Prostate gland (tissue), 2 donors: Measurements from ENCODE around the gene NCBP2L. TPM values are rescaled to one million over a fixed set of nuclear protein-coding genes. Genes with fewer than 3 reads are reported as not detected.

Source experiments
- DNase-seq: peaks from one replicate; pipeline ENCODE4 v3.0.0-alpha.2; 2019; ENCODE audit warnings: low spot score
- H3K27ac ChIP-seq, 2 donors: fragments of 200-600 bp; sonication (generic); 2 replicates each; pipeline ENCODE4 v1.5.1; 2017 to 2019
- H3K27me3 ChIP-seq: fragments of 200-600 bp; sonication (generic); replicated peaks from 2 replicates; pipeline ENCODE4 v1.5.1; 2019; ENCODE audit not compliant: insufficient read depth
- H3K36me3 ChIP-seq, 2 donors: fragments of 200-600 bp; sonication (generic); 1 replicate in 1 of 2; 2 replicates in 1 of 2; pipeline versions ENCODE4 v1.5.1 to v1.8.1; 2017 to 2019
- H3K4me1 ChIP-seq: fragments of 200-600 bp; sonication (generic); replicated peaks from 2 replicates; pipeline ENCODE4 v1.5.1; 2019
- H3K4me3 ChIP-seq, 2 donors: fragments of 200-600 bp; sonication (generic); 2 replicates each; pipeline ENCODE4 v1.5.1; 2017 to 2019
- H3K9me3 ChIP-seq: fragments of 200-600 bp; sonication (generic); 2 replicates; pipeline ENCODE4 v1.5.1; 2017
- CTCF ChIP-seq, 4 experiments: fragments of 200-600 bp in 2 of 4; fragments of 450-650 bp in 2 of 4; sonication (generic) in 2 of 4; IDR thresholded peaks; 1 replicate in 3 of 4; 2 replicates in 1 of 4; pipeline ENCODE4 v1.5.1; 2016 to 2019; ENCODE audit warnings: antibody characterized with exemption in 4 of 4, mild to moderate bottlenecking in 2 of 4, moderate library complexity in 2 of 4
- POLR2A ChIP-seq: fragments of 450-650 bp; IDR thresholded peaks from one replicate; pipeline ENCODE4 v1.6.1; 2016; ENCODE audit warnings: antibody characterized with exemption, mild to moderate bottlenecking
- POLR2AphosphoS5 ChIP-seq: sonication (generic); formaldehyde crosslinking; IDR thresholded peaks from one replicate; pipeline ENCODE4 v1.6.1; 2017; ENCODE audit warnings: antibody characterized with exemption
- WGBS: methylation state at CpG from one replicate; pipeline ENCODE4 v1.1.5; 2018; 5-methylcytosine and 5-hydroxymethylcytosine counted together
- intact Hi-C: fragments of 100-400 bp; cut with DNase I; formaldehyde crosslinking; loops from one replicate; pipeline ENCODE4 v1.14.2; 2022
- total RNA-seq, 2 donors: library from RNA; depleted of rRNA; stranded (reverse); fragments of >200 nt; gene quantifications; one replicate each; pipeline ENCODE4 v1.1.0, GENCODE V29; 2016

The NCBP2L gene
- total RNA-seq, 2 donors from 2014 or later, result 1.2 TPM; not detected in 1

GRCh38 chrX:107773906-107774435, 3.6 kb upstream of the NCBP2L start:
- H3K4me3 ChIP-seq, result peak overlapping the region; percentile 38 to 47
- intact Hi-C loops, result loop anchor here (2.0 to 10.0 kb wide), 2 partner anchors 55 to 769 kb away; partner anchors contain the start of gene MORC4
- peak overlapping the region; percentile 88 to 90 for H3K27ac ChIP-seq
- 84% methylated on average over 9 of the region's 9 CpGs for WGBS
- no peaks in the 10 kb centered on the region for H3K27me3 ChIP-seq
- no peaks in the 10 kb centered on the region for H3K36me3 ChIP-seq
- TF ChIP-seq POLR2AphosphoS5 (no peak), CTCF (IDR thresholded peaks at IDR 0.05) (no peak), POLR2A (no peak)
- H3K4me1 ChIP-seq, result no peaks in the 10 kb centered on the region
- no peaks in the 10 kb centered on the region for H3K9me3 ChIP-seq
- no peak for DNase-seq

GRCh38 chrX:107775000-107775733, 2.4 kb upstream of the NCBP2L start:
- Histone ChIP-seq H3K27ac (peak overlapping the region; percentile 88 to 90), H3K4me1 (no peaks in the 10 kb centered on the region), H3K9me3 (no peaks in the 10 kb centered on the region), H3K27me3 (no peaks in the 10 kb centered on the region), H3K36me3 (no peaks in the 10 kb centered on the region), H3K4me3 (peak overlapping the region; percentile 38 to 47)
- no peak for DNase-seq
- intact Hi-C loops, result loop anchor here (2.0 to 10.0 kb wide), 4 partner anchors 56 to 770 kb away; partner anchors contain the start of gene MORC4
- 3% methylated on average over 19 of the region's 40 CpGs for WGBS
- TF ChIP-seq POLR2AphosphoS5, result peak; percentile 62
- TF ChIP-seq POLR2A, result no peak
- no peak for TF ChIP-seq CTCF (IDR thresholded peaks at IDR 0.05)

GRCh38 chrX:107775734-107776511, 1.6 kb upstream of the NCBP2L start, which contains the start of gene TSC22D3:
TSC22D3 (minus strand) TSS chrX:107775787; CDS start chrX:107775419, 368 bp downstream.
- intact Hi-C loops, result loop anchor here (2.0 to 10.0 kb wide), 4 partner anchors 57 to 771 kb away; partner anchors contain the start of gene MORC4

More at GRCh38 chrX:107775734-107776511, 1.6 kb upstream of the NCBP2L start, which contains the start of gene TSC22D3:
- Histone ChIP-seq H3K36me3 (no peaks in the 10 kb centered on the region), H3K9me3 (no peaks in the 10 kb centered on the region), H3K4me3 (peak within 1 kb of the TSS; percentile 38 to 47), H3K27ac (peak within 1 kb of the TSS; percentile 88 to 90), H3K4me1 (no peaks in the 10 kb centered on the region), H3K27me3 (no peaks in the 10 kb centered on the region)
- TF ChIP-seq POLR2AphosphoS5 (no peak), POLR2A (peak; percentile 14), CTCF (IDR thresholded peaks at IDR 0.05) (peak in 2 of 4 experiments; percentile 26 to 52)
- DNase-seq, result peak; percentile 74
- WGBS, result 0% methylated on average over 31 of the region's 59 CpGs
